ENCODE data around the gene CD28.
"Not testable (repeated sequence)": the region's sequence is repeated elsewhere in the genome, so short reads cannot be mapped to it uniquely, and the experiment has no call there.

GRCh38 chr2:203784710-203785270 is 78.4 kb downstream of the CD28 start:
- TF ChIP-seq, protein P1, sequence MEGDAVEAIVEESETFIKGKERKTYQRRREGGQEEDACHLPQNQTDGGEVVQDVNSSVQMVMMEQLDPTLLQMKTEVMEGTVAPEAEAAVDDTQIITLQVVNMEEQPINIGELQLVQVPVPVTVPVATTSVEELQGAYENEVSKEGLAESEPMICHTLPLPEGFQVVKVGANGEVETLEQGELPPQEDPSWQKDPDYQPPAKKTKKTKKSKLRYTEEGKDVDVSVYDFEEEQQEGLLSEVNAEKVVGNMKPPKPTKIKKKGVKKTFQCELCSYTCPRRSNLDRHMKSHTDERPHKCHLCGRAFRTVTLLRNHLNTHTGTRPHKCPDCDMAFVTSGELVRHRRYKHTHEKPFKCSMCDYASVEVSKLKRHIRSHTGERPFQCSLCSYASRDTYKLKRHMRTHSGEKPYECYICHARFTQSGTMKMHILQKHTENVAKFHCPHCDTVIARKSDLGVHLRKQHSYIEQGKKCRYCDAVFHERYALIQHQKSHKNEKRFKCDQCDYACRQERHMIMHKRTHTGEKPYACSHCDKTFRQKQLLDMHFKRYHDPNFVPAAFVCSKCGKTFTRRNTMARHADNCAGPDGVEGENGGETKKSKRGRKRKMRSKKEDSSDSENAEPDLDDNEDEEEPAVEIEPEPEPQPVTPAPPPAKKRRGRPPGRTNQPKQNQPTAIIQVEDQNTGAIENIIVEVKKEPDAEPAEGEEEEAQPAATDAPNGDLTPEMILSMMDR (IDR thresholded peaks at IDR 0.05 in 8 of 11, conservative IDR thresholded peaks at IDR 0.05 in 3 of 11) = not testable (repeated sequence)
- TF ChIP-seq POLR2A (IDR thresholded peaks at IDR 0.05) = not testable (repeated sequence)

Measured in spleen (tissue), 7 donors.